Measurements from ENCODE around the gene MAN1C1.
A peak's percentile ranks its signal among the peaks of the same experiment; 100 is the strongest.

DNA sequence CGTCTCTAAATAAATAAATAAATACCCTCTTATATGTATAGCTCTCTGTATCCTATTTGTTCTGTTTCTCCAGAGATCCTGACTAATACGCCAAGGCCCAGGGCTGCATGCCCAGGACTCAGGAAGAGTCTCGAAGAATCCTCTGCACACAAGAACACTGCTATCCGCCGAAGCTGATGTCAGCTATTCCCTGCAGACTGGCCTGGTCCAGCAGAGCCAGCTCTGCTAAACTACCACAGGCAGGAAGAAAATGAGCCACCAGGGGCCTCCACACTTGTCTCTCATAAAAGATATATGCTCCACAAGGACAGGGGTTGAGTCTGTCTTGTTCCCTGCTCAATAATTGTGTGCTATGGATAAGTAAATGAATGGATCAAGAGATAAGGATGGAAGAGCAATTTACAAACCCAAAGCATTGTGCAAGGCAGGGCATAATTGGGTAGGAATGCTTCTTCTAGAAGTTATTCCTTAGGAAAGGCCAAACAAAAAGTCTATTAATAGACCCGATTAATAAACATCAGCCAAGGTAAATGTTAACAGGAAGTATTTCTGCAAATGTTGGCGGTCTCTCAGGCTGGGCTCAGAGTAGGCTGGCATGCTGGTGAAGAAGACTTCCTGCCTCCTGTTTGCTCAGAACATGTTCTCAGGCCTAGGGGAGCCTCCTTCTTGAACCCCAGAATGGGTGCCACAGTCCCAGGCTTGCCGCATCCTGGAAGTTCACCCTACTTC, 26.3 kb upstream of the MAN1C1 start:
- TF ChIP-seq, protein P1, sequence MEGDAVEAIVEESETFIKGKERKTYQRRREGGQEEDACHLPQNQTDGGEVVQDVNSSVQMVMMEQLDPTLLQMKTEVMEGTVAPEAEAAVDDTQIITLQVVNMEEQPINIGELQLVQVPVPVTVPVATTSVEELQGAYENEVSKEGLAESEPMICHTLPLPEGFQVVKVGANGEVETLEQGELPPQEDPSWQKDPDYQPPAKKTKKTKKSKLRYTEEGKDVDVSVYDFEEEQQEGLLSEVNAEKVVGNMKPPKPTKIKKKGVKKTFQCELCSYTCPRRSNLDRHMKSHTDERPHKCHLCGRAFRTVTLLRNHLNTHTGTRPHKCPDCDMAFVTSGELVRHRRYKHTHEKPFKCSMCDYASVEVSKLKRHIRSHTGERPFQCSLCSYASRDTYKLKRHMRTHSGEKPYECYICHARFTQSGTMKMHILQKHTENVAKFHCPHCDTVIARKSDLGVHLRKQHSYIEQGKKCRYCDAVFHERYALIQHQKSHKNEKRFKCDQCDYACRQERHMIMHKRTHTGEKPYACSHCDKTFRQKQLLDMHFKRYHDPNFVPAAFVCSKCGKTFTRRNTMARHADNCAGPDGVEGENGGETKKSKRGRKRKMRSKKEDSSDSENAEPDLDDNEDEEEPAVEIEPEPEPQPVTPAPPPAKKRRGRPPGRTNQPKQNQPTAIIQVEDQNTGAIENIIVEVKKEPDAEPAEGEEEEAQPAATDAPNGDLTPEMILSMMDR (IDR thresholded peaks at IDR 0.05), result peak in 4 of 7 experiments; percentile 14 to 32 (median 26)
- no peak for TF ChIP-seq POLR2A (IDR thresholded peaks at IDR 0.05)

All from body of pancreas (tissue), 4 donors.